Stomach (tissue), 4 donors: ENCODE data around the gene CPED1.

Experiments
- POLR2A ChIP-seq, 4 donors: fragments of 450-650 bp; IDR thresholded peaks; one replicate each; pipeline ENCODE4 v1.6.1; 2016; ENCODE audit warnings: antibody characterized with exemption in 4 of 4, control low read depth in 2 of 4, mild to moderate bottlenecking in 1 of 4, moderate library complexity in 1 of 4
- TF ChIP-seq, protein P1 (sequence below), 7 experiments: fragments of 450-650 bp in 4 of 7; fragments of 200-600 bp in 3 of 7; sonication (generic) in 3 of 7; IDR thresholded peaks; one replicate each; pipeline ENCODE4 v1.5.1; 2016 to 2019; ENCODE audit warnings: antibody characterized with exemption in 7 of 7, control low read depth in 2 of 7, mild to moderate bottlenecking in 1 of 7

DNA sequence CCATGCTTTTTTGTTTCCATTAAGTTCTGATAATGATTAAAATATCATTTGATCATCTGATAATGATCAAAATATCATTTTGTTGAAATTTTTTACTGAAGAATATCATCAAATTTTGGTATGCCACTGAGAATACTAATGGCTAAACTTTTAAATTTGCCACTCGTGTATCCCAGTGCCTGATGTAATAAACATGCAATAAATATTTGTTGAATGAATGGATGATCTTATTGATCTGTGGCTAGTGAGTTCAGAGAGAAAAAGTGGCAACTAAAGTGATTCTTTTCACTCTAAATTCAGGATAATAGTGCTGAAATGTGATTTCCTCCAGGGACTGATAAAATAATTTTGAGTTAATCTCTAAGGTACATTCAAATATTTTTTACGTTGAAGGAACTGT is 181.0 kb downstream of the CPED1 start:
- TF ChIP-seq POLR2A (IDR thresholded peaks at IDR 0.05): no peak
- TF ChIP-seq, protein P1, sequence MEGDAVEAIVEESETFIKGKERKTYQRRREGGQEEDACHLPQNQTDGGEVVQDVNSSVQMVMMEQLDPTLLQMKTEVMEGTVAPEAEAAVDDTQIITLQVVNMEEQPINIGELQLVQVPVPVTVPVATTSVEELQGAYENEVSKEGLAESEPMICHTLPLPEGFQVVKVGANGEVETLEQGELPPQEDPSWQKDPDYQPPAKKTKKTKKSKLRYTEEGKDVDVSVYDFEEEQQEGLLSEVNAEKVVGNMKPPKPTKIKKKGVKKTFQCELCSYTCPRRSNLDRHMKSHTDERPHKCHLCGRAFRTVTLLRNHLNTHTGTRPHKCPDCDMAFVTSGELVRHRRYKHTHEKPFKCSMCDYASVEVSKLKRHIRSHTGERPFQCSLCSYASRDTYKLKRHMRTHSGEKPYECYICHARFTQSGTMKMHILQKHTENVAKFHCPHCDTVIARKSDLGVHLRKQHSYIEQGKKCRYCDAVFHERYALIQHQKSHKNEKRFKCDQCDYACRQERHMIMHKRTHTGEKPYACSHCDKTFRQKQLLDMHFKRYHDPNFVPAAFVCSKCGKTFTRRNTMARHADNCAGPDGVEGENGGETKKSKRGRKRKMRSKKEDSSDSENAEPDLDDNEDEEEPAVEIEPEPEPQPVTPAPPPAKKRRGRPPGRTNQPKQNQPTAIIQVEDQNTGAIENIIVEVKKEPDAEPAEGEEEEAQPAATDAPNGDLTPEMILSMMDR (IDR thresholded peaks at IDR 0.05): no peak
